ENCODE results near the gene ABHD17C. TPM values are rescaled to one million over a fixed set of nuclear protein-coding genes. Genes with fewer than 3 reads are reported as not detected.

Gene ABHD17C
- total RNA-seq, 4 donors from 2014 or later: 1.1 to 4.3 (median 2.1) TPM

- TF ChIP-seq CTCF (IDR thresholded peaks at IDR 0.05): peak in 1 of 3 donors; percentile 7
- peak; percentile 62 for DNase-seq (ENCODE audit: low spot score)
- peak; percentile 67 for ATAC-seq (ENCODE audit: low FRiP score)
Measured at GRCh38 chr15:80776420-80777045, 81.4 kb downstream of the ABHD17C start.

- TF ChIP-seq CTCF (IDR thresholded peaks at IDR 0.05): no peak
- DNase-seq (ENCODE audit: low spot score) (no peak), ATAC-seq (ENCODE audit: low FRiP score) (no peak)
Measured at GRCh38 chr15:80777137-80777536, 82.0 kb downstream of the ABHD17C start.

GRCh38 chr15:80777826-80778620 is 82.9 kb downstream of the ABHD17C start:
- ATAC-seq (ENCODE audit: low FRiP score) (no peak), DNase-seq (ENCODE audit: low spot score) (no peak)
- no peak for TF ChIP-seq CTCF (IDR thresholded peaks at IDR 0.05)

GRCh38 chr15:80778621-80778963 is 83.5 kb downstream of the ABHD17C start:
- ATAC-seq (ENCODE audit: low FRiP score): no peak
- no peak for TF ChIP-seq CTCF (IDR thresholded peaks at IDR 0.05)
- no peak for DNase-seq (ENCODE audit: low spot score)

GRCh38 chr15:80778964-80779657 is 84.0 kb downstream of the ABHD17C start, which contains the start of gene CEMIP:
Gene CEMIP, plus strand, starts transcription at chr15:80779370. Its CDS starts 94,510 bp downstream, at chr15:80873880.
- peak in 1 of 3 donors; percentile 42 for TF ChIP-seq CTCF (IDR thresholded peaks at IDR 0.05)
- ATAC-seq (ENCODE audit: low FRiP score) (peak; percentile 83), DNase-seq (ENCODE audit: low spot score) (no peak)

GRCh38 chr15:80779658-80780415 is 84.7 kb downstream of the ABHD17C start:
- ATAC-seq (ENCODE audit: low FRiP score) (no peak), DNase-seq (ENCODE audit: low spot score) (no peak)
- TF ChIP-seq CTCF (IDR thresholded peaks at IDR 0.05): no peak
